ENCODE data around the gene AREL1.

Gene AREL1

GRCh38 chr14:74697976-74698375, 14.9 kb downstream of the AREL1 start:
- no peak for DNase-seq

GRCh38 chr14:74697543-74697942, 15.3 kb downstream of the AREL1 start:
- no peak for DNase-seq

- DNase-seq = no peak
Measured at GRCh38 chr14:74697011-74697410, 15.9 kb downstream of the AREL1 start.

GRCh38 chr14:74695406-74695805, 17.5 kb downstream of the AREL1 start:
- no peak for DNase-seq

GRCh38 chr14:74693191-74693590, 19.7 kb downstream of the AREL1 start:
- DNase-seq = no peak

GRCh38 chr14:74691456-74691855, 21.4 kb downstream of the AREL1 start:
- no peak for DNase-seq

GRCh38 chr14:74685921-74686678, 26.8 kb downstream of the AREL1 start:
- DNase-seq = no peak

GRCh38 chr14:74685056-74685455, 27.8 kb downstream of the AREL1 start:
- no peak for DNase-seq

- DNase-seq = no peak
Measured at GRCh38 chr14:74684434-74684833, 28.4 kb downstream of the AREL1 start.

- no peak for DNase-seq
Measured at GRCh38 chr14:74683406-74683805, 29.5 kb downstream of the AREL1 start.

- DNase-seq = no peak
Measured at GRCh38 chr14:74682169-74682952, 30.5 kb downstream of the AREL1 start.

GRCh38 chr14:74675219-74675618, 37.7 kb downstream of the AREL1 start:
- DNase-seq = no peak

GRCh38 chr14:74673768-74674167, 39.1 kb downstream of the AREL1 start:
- DNase-seq = no peak

- peak; percentile 46 for DNase-seq
Measured at GRCh38 chr14:74671789-74672188, 41.1 kb downstream of the AREL1 start.

GRCh38 chr14:74670726-74671411, 42.0 kb downstream of the AREL1 start:
- DNase-seq = no peak

GRCh38 chr14:74669846-74670245, 43.0 kb downstream of the AREL1 start:
- no peak for DNase-seq

- DNase-seq = no peak
Measured at GRCh38 chr14:74669256-74669655, 43.6 kb downstream of the AREL1 start.

- DNase-seq = no peak
Measured at GRCh38 chr14:74667758-74668157, 45.1 kb downstream of the AREL1 start.

GRCh38 chr14:74664717-74665116, 48.2 kb downstream of the AREL1 start:
- no peak for DNase-seq

- no peak for DNase-seq
Measured at GRCh38 chr14:74663884-74664283, 49.0 kb downstream of the AREL1 start.

GRCh38 chr14:74661726-74662450, 51.0 kb downstream of the AREL1 start:
- no peak for DNase-seq

GRCh38 chr14:74660863-74661262, 52.0 kb downstream of the AREL1 start:
- DNase-seq = no peak

- no peak for DNase-seq
Measured at GRCh38 chr14:74660167-74660566, 52.7 kb downstream of the AREL1 start.
